ENCODE measurements around the gene CD44.

GRCh38 chr11:35253237-35253636 lies 114.3 kb downstream of the CD44 start:
- TF ChIP-seq, protein P1, sequence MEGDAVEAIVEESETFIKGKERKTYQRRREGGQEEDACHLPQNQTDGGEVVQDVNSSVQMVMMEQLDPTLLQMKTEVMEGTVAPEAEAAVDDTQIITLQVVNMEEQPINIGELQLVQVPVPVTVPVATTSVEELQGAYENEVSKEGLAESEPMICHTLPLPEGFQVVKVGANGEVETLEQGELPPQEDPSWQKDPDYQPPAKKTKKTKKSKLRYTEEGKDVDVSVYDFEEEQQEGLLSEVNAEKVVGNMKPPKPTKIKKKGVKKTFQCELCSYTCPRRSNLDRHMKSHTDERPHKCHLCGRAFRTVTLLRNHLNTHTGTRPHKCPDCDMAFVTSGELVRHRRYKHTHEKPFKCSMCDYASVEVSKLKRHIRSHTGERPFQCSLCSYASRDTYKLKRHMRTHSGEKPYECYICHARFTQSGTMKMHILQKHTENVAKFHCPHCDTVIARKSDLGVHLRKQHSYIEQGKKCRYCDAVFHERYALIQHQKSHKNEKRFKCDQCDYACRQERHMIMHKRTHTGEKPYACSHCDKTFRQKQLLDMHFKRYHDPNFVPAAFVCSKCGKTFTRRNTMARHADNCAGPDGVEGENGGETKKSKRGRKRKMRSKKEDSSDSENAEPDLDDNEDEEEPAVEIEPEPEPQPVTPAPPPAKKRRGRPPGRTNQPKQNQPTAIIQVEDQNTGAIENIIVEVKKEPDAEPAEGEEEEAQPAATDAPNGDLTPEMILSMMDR (conservative IDR thresholded peaks at IDR 0.05; ENCODE audit: low read depth, low read length), result no peak
- TF ChIP-seq EZH2 (IDR thresholded peaks at IDR 0.05; ENCODE audit: borderline replicate concordance, low read depth, low read length, poor library complexity, severe bottlenecking), result peak; percentile 53

Data from A673 (cell line).